Right lung (tissue), 5 donors: ENCODE results near the gene TSPAN1. TPM values are rescaled to one million over a fixed set of nuclear protein-coding genes. Genes with fewer than 3 reads are reported as not detected.

ENCODE experiments used
- DNase-seq, 2 donors: peaks; one replicate each; pipeline ENCODE4 v3.0.0-alpha.2; 2013
- polyA plus RNA-seq, 5 donors: library from polyadenylated mRNA; unstranded; fragments of 120-200 nt; gene quantifications; one replicate each; pipeline versions ENCODE4 v1.2.1 to v1.2.3, GENCODE V29; 2013; ENCODE audit warnings: inconsistent platforms in 1 of 5, low replicate concordance in 1 of 5; ENCODE audit not compliant: insufficient read length in 5 of 5, insufficient read depth in 1 of 5

The TSPAN1 gene
- polyA plus RNA-seq, 5 donors: 2.0 to 15.0 (median 8.9) TPM

GRCh38 chr1:46159516-46159915, 15.4 kb upstream of the TSPAN1 start:
- no peak for DNase-seq

- no peak for DNase-seq
Measured at GRCh38 chr1:46160212-46160611, 14.7 kb upstream of the TSPAN1 start.

DNA sequence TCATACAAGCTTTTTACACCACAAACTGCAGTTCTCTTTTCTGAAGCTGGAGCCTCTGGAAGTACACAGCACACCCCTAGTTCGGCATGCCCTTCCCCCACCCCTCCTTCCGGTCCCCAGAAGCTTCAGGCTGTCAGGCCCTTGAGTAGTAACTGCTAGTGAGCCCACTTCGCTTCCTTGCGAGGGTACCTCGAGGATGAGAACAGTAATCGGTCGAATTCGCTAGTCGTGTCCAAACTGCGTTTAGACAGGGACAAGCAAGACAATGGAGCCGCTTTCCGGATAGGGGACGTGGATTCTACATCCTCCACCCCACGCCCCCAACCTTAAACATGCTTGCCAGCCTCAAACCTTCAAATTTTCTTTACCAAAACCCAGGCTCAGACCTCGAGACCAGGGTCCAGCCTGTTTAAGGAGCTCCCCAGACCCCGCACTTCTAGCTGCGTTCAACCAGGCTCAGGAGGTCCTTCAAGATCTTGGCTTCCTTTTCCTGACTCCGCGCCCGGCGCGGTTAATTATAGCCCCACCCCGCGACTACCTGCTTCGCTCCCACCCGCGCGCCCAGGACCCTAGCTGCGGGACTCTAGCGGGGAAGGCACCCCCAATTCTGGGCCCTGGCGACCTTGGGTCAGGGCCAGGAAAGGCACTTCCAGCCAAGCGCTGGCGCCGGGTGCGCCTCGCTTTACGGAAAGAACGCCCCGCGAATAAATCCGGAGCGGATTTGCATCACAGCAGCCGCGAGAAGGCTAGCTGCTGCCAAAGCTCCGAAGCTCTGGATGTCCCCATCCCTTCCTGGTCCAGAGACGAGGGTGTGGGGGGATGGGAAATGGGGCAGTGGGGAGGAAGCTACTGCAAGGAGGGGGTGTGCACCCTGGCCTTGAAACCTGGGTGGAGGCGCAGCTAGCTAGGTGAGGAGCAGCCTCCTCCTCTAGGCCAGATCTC, 8.1 kb upstream of the TSPAN1 start:
- peak; percentile 38 to 52 for DNase-seq

DNA sequence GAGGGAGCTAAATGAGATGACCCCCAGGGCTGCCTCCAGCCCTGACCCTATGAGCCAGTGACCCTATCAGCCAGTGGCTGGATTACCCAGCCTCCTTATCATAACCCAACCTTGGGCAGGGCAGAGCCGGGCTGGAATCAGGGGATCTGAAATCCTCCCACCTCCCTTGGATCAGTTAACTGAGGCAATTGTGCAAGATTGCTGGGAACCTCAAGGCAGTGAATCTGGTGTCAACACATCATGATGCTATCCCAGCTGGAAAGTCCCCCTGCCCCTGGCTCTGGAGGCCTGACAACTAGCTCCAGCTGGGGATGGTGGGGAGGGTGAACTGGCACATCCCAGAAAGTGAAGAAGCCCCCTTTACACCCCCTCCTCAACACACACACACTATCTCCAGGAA, 6.4 kb upstream of the TSPAN1 start:
- no peak for DNase-seq

GRCh38 chr1:46169811-46170454, 5.0 kb upstream of the TSPAN1 start:
- DNase-seq: no peak

DNA sequence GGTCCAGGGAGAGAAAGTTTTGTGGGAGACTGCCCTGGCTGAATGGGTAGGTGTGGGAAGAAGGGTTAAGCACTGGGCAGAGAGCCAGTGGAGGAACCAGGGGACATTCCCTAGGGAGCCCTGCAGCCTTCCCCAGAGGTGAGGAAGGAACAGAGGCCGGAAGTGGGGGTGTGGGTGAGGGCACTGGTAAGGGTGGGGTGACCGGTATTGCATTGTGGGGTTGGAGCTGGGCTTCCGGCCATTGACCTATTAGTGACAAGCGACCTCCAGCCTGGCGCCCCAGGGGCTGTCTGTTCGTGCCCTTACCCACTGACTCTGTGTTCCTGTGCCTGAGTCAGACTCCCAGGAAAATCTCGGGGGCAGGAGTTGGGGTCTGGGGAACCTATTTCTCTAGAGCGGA, 3.5 kb upstream of the TSPAN1 start:
- DNase-seq: no peak

GRCh38 chr1:46171871-46172270, 3.0 kb upstream of the TSPAN1 start:
- peak; percentile 53 to 54 for DNase-seq

GRCh38 chr1:46172321-46172720, 2.6 kb upstream of the TSPAN1 start:
- DNase-seq: no peak

- no peak for DNase-seq
Measured at GRCh38 chr1:46173361-46173856, 1.5 kb upstream of the TSPAN1 start.

- no peak for DNase-seq
Measured at GRCh38 chr1:46175243-46175642, 356 bp downstream of the TSPAN1 start.

DNA sequence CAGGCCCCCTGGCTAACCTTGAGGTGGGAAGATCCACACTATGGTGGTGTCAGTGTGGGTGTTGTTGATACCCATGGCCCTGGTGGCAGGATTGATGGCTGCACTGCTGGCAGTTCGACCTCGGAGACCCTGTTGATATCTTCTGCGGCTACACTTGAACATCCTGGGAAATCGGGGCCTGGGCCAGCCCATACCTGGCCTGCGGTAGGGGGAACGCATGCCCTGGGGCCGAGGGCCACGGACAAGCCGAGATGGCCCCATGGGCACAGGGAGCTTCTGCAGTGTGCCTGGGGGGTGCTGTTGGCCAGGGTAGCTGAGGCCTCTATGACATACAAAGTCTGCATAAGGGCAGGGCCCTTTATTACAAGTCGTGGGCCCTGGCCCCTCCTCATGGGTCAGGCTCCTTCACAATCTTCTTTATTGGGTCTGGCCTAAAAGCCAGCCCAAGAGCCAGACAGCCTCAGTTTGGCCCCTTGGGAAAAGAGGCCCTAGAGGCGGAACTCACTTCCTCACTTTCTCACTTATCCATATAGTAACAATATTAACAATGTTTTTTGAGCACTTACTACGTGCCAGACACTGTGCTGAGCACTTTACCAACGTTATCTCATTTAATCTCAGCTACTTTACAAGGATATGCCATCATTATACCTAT, 1.5 kb downstream of the TSPAN1 start, which contains the start of gene P3R3URF:
Gene P3R3URF (minus strand): TSS at position 278 of the 655 bp plus-strand sequence. CDS start 17 bp downstream, at position 261.
- no peak for DNase-seq

- DNase-seq: peak; percentile 77 to 84
Measured at GRCh38 chr1:46179138-46180081, 4.5 kb downstream of the TSPAN1 start.

DNA sequence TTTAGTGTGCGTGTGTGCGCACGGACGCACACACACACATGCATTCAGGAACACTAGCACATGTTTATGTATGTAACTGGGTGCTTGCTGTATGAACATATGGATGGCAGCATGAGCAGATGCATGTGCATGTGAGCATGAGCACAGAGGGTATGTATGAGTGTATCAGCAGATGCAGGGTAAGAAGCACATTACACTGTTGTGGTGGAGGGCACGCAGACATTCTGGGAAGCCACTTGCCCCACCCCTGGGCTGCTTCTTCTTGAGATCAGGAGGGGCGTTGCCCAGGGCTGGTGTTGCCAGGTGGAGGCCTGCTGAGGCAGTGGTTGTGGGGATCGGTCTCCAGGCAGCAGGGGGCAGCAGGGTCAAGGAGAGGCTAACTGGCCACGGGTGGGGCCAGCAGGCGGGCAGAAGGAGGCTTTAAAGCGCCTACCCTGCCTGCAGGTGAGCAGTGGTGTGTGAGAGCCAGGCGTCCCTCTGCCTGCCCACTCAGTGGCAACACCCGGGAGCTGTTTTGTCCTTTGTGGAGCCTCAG, 5.3 kb downstream of the TSPAN1 start:
- DNase-seq: no peak

- no peak for DNase-seq
Measured at GRCh38 chr1:46181343-46182260, 6.7 kb downstream of the TSPAN1 start.

DNA sequence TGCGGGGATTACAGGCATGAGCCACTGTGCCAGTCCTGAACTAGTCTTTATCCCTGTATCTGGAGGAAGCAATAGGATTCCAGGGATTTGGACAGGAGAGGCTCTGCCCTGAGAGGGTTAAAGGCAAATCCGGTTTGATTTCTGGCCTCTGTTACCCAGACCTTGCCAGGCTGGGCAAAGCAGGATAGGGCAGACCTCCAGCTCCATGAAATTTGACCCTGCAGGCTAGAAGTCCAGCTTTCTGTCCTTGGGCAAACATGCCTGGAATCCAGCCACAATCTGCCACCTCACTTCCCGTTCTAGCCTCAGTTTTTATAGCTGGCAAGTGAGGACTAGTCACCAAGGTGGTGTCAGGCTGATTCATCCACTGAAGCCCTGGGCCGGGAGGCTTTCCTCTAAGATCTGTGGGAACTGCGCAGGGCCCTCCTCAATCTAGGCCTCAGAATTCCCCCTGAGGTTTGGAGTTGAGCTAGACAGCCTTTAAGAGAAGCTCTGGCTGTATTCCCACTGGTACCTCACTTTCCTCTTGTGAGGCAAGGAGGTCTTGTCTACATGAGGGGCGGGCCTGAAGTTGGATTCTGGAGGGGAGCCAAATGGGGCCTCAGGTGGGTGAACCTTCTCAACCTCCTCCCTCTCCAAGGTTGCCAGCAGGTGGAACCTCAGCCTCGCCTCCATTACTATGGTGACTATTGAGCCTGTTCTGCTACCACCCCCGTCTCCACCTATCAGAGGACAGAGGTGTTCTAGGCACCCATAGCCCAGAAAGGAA, 8.4 kb downstream of the TSPAN1 start:
- DNase-seq: peak in 1 of 2 donors; percentile 62

GRCh38 chr1:46183926-46184557, 9.2 kb downstream of the TSPAN1 start:
- no peak for DNase-seq

DNA sequence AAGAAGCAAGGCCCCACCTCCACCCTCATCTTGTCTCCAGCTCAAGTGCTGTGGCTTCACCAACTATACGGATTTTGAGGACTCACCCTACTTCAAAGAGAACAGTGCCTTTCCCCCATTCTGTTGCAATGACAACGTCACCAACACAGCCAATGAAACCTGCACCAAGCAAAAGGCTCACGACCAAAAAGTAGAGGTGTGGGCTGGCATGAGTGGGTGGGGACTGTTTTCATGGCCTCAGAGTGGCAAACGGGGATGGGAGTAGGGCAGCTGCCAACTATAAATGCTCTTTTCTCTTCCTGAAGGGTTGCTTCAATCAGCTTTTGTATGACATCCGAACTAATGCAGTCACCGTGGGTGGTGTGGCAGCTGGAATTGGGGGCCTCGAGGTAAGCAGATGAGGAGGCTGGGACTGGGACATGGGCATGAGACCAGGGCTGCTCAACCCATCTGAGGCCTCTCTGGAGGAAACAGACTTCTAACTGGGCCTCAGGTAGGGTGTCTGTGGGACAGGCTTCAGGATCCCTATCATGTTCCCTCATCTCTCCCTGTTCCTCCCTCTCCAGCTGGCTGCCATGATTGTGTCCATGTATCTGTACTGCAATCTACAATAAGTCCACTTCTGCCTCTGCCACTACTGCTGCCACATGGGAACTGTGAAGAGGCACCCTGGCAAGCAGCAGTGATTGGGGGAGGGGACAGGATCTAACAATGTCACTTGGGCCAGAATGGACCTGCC, 10.2 kb downstream of the TSPAN1 start:
- no peak for DNase-seq

GRCh38 chr1:46186076-46186475, 11.2 kb downstream of the TSPAN1 start:
- no peak for DNase-seq
